H1 (cell line): ENCODE results near the gene EYA2. TPM values are rescaled to one million over a fixed set of nuclear protein-coding genes. Genes with fewer than 3 reads are reported as not detected.

Experiments
- CTCF ChIA-PET: fragments of 300-600 bp; sonication (Branson Sonifier 250); formaldehyde crosslinking; loops from one replicate; lab custom pipeline; 2021; ENCODE audit not compliant: partially characterized antibody; lab: Charles Lee
- POLR2A ChIA-PET: fragments of 300-600 bp; sonication (Branson Sonifier 250); formaldehyde crosslinking; loops from one replicate; lab custom pipeline; 2021; ENCODE audit warnings: inconsistent platforms; ENCODE audit not compliant: partially characterized antibody; lab: Charles Lee
- DNase-seq, 2 experiments: peaks; one replicate each; pipeline versions ENCODE4 v3.0.0 to v3.0.0-alpha.2; 2010 to 2022; ENCODE audit warnings: low spot score in 2 of 2, low read depth in 1 of 2, mixed read lengths in 1 of 2
- FAIRE-seq: peaks from 2 replicates; lab custom pipeline; 2011; peaks lifted over from hg19 to GRCh38; lab: Jason Lieb, UNC
- H2AFZ ChIP-seq: 2 replicates; pipeline ENCODE4 v1.8.1; 2012; ENCODE audit warnings: low read length, inconsistent platforms
- H2AK5ac ChIP-seq: 2 replicates; pipeline ENCODE4 v1.6.1; 2013; ENCODE audit warnings: low read depth, low read length
- H2BK120ac ChIP-seq: replicated peaks from 2 replicates; pipeline ENCODE3; 2013; ENCODE audit warnings: low read depth, low read length, inconsistent platforms
- H2BK12ac ChIP-seq: 2 replicates; pipeline ENCODE4 v1.6.1; 2013; ENCODE audit warnings: low read depth, low read length
- H2BK15ac ChIP-seq: 2 replicates; pipeline ENCODE4 v1.6.1; 2013; ENCODE audit warnings: low read length
- H2BK20ac ChIP-seq: 2 replicates; pipeline ENCODE4 v1.6.1; 2013; ENCODE audit warnings: low read length
- H2BK5ac ChIP-seq: 2 replicates; pipeline ENCODE4 v1.6.1; 2013; ENCODE audit warnings: low read depth, low read length
- H3K14ac ChIP-seq: 2 replicates; pipeline ENCODE4 v1.6.1; 2013; ENCODE audit warnings: inconsistent platforms; ENCODE audit not compliant: insufficient read length
- H3K18ac ChIP-seq: 2 replicates; pipeline ENCODE4 v1.6.1; 2013; ENCODE audit warnings: low read length; ENCODE audit errors: extremely low read depth
- H3K23ac ChIP-seq: 2 replicates; pipeline ENCODE4 v1.6.1; 2013; ENCODE audit warnings: inconsistent platforms; ENCODE audit not compliant: insufficient read length
- H3K23me2 ChIP-seq: 2 replicates; pipeline ENCODE4 v1.6.1; 2013; ENCODE audit warnings: low read depth, low read length
- H3K27ac ChIP-seq: 2 replicates; pipeline ENCODE4 v1.6.1; 2011; ENCODE audit warnings: low read depth, low read length, inconsistent platforms
- H3K27me3 ChIP-seq, 4 experiments: replicated peaks in 1 of 4; 1 replicate in 1 of 4; 2 replicates in 3 of 4; pipeline versions ENCODE4 v1.6.1 to v1.8.1; 2011 to 2013; ENCODE audit warnings: low read length in 3 of 4, mild to moderate bottlenecking in 3 of 4, inconsistent platforms in 2 of 4, mixed read lengths in 2 of 4, moderate library complexity in 1 of 4; ENCODE audit not compliant: control insufficient read depth in 3 of 4, insufficient read depth in 3 of 4; ENCODE audit errors: extremely low read depth in 1 of 4
- H3K36me3 ChIP-seq, 4 experiments: 2 replicates each; pipeline versions ENCODE4 v1.6.1 to v1.8.1; 2011 to 2013; ENCODE audit warnings: mild to moderate bottlenecking in 4 of 4, low read length in 3 of 4, moderate library complexity in 2 of 4, control low read depth in 1 of 4, inconsistent platforms in 1 of 4; ENCODE audit not compliant: insufficient read depth in 4 of 4, control insufficient read depth in 2 of 4
- H3K4ac ChIP-seq: replicated peaks from 2 replicates; pipeline ENCODE3; 2013; ENCODE audit warnings: low read length, low read depth, mixed read lengths, inconsistent platforms; ENCODE audit not compliant: insufficient read length
- H3K4me1 ChIP-seq, 4 experiments: replicated peaks in 1 of 4; 1 replicate in 1 of 4; 2 replicates in 3 of 4; pipeline versions ENCODE4 v1.6.1 to v1.8.1; 2011 to 2013; ENCODE audit warnings: low read length in 3 of 4, inconsistent platforms in 2 of 4, mixed read lengths in 1 of 4; ENCODE audit not compliant: insufficient read depth in 4 of 4, control insufficient read depth in 3 of 4
- H3K4me2 ChIP-seq, 2 experiments: 2 replicates each; pipeline versions ENCODE4 v1.6.1 to v1.8.1; 2011 to 2013; ENCODE audit warnings: low read depth in 2 of 2, low read length in 2 of 2, control low read depth in 1 of 2, inconsistent platforms in 1 of 2, mild to moderate bottlenecking in 1 of 2; ENCODE audit not compliant: insufficient read depth in 1 of 2
- H3K4me3 ChIP-seq, 4 experiments: fragments of 200-600, 300-600 bp in 1 of 4; sonication (generic), shearing (Covaris generic), sonication (Bioruptor Twin) in 1 of 4; 2 replicates each; pipeline versions ENCODE4 v1.5.1 to v1.8.1; 2011 to 2016; ENCODE audit warnings: low read length in 4 of 4, low read depth in 3 of 4, control low read depth in 2 of 4, inconsistent platforms in 2 of 4, mild to moderate bottlenecking in 2 of 4, mixed read lengths in 1 of 4, moderate library complexity in 1 of 4; ENCODE audit not compliant: insufficient read depth in 2 of 4; ENCODE audit errors: extremely low read depth in 1 of 4
- H3K56ac ChIP-seq: replicated peaks from 2 replicates; pipeline ENCODE3; 2013; ENCODE audit warnings: low read depth, mild to moderate bottlenecking, mixed read lengths, low read length, inconsistent platforms; ENCODE audit not compliant: insufficient read length
- H3K79me1 ChIP-seq: 2 replicates; pipeline ENCODE4 v1.6.1; 2013; ENCODE audit warnings: low read depth, low read length, control low read depth
- H3K79me2 ChIP-seq, 2 experiments: 2 replicates each; pipeline versions ENCODE4 v1.6.1 to v1.8.1; 2012 to 2013; ENCODE audit warnings: low read length in 2 of 2, mild to moderate bottlenecking in 2 of 2, inconsistent platforms in 1 of 2; ENCODE audit not compliant: insufficient read depth in 2 of 2, control insufficient read depth in 1 of 2
- H3K9ac ChIP-seq, 4 experiments: replicated peaks in 1 of 4; 1 replicate in 1 of 4; 2 replicates in 3 of 4; pipeline versions ENCODE4 v1.6.1 to v1.8.1; 2011 to 2013; ENCODE audit warnings: low read depth in 3 of 4, low read length in 3 of 4, control low read depth in 2 of 4, mild to moderate bottlenecking in 2 of 4, moderate library complexity in 2 of 4, inconsistent platforms in 1 of 4; ENCODE audit errors: extremely low read depth in 1 of 4
- H3K9me3 ChIP-seq, 2 experiments: 2 replicates each; pipeline versions ENCODE4 v1.6.1 to v1.8.1; 2012 to 2013; ENCODE audit warnings: mild to moderate bottlenecking in 2 of 2, moderate library complexity in 2 of 2, control low read depth in 1 of 2, inconsistent platforms in 1 of 2, low read depth in 1 of 2, low read length in 1 of 2, mixed read lengths in 1 of 2; ENCODE audit not compliant: insufficient read depth in 2 of 2
- H4K20me1 ChIP-seq, 2 experiments: replicated peaks in 1 of 2; 2 replicates each; pipeline versions ENCODE3 to v1.8.1; 2011 to 2013; ENCODE audit warnings: inconsistent platforms in 2 of 2, low read length in 2 of 2, mild to moderate bottlenecking in 1 of 2; ENCODE audit not compliant: insufficient read depth in 2 of 2, control insufficient read depth in 1 of 2
- H4K5ac ChIP-seq: 2 replicates; pipeline ENCODE4 v1.6.1; 2013; ENCODE audit warnings: low read length, low read depth, mixed read lengths, inconsistent platforms; ENCODE audit not compliant: insufficient read length
- H4K8ac ChIP-seq: 2 replicates; pipeline ENCODE4 v1.8.0; 2013; ENCODE audit warnings: mild to moderate bottlenecking, moderate library complexity, low read length, inconsistent platforms; ENCODE audit not compliant: insufficient read depth; ENCODE audit errors: extremely low read depth
- H4K91ac ChIP-seq: replicated peaks from 2 replicates; pipeline ENCODE3; 2013; ENCODE audit warnings: low read length, mixed read lengths, inconsistent platforms; ENCODE audit not compliant: insufficient read length
- CREB1 ChIP-seq: IDR thresholded peaks from 2 replicates; pipeline ENCODE4 v1.6.1; 2012; ENCODE audit warnings: inconsistent platforms
- CTBP2 ChIP-seq: IDR thresholded peaks from 2 replicates; pipeline ENCODE4 v1.7.0; 2011; ENCODE audit warnings: borderline replicate concordance, mild to moderate bottlenecking, moderate library complexity, mixed read lengths, low read length; ENCODE audit not compliant: insufficient read depth, insufficient read length
- EGR1 ChIP-seq: IDR thresholded peaks from 2 replicates; pipeline ENCODE4 v1.6.1; 2011; ENCODE audit warnings: low read depth, low read length, borderline replicate concordance
- EP300 ChIP-seq, 2 experiments: IDR thresholded peaks; 1 replicate in 1 of 2; 2 replicates in 1 of 2; pipeline ENCODE4 v1.6.1; 2011 to 2012; ENCODE audit warnings: low read depth in 2 of 2, low read length in 2 of 2, mild to moderate bottlenecking in 2 of 2, borderline replicate concordance in 1 of 2, inconsistent platforms in 1 of 2, moderate library complexity in 1 of 2
- HDAC6 ChIP-seq: IDR thresholded peaks from one replicate; pipeline ENCODE4 v1.7.1; 2012; ENCODE audit warnings: low read depth, mild to moderate bottlenecking, inconsistent platforms, low read length, moderate library complexity
- KDM4A ChIP-seq: IDR thresholded peaks from one replicate; pipeline ENCODE4 v1.7.1; 2012; ENCODE audit warnings: low read depth, mild to moderate bottlenecking, moderate library complexity, low read length, inconsistent platforms; ENCODE audit not compliant: severe bottlenecking
- NANOG ChIP-seq: IDR thresholded peaks from 2 replicates; pipeline ENCODE4 v1.6.1; 2011; ENCODE audit warnings: low read length, low read depth, mild to moderate bottlenecking, inconsistent platforms; ENCODE audit not compliant: insufficient read depth, poor library complexity, severe bottlenecking
- PHF8 ChIP-seq: fragments of 200-600 bp; sonication (generic); conservative IDR thresholded peaks from 2 replicates; pipeline ENCODE4 v1.7.1; 2012; ENCODE audit warnings: low read depth, mild to moderate bottlenecking, inconsistent platforms, low read length, moderate library complexity
- RFX5 ChIP-seq: IDR thresholded peaks from 2 replicates; pipeline ENCODE4 v1.6.1; 2011; ENCODE audit warnings: low read depth, low read length, improper control_type of control experiment, borderline replicate concordance
- SIX5 ChIP-seq: IDR thresholded peaks from 2 replicates; pipeline ENCODE4 v1.6.1; 2011; ENCODE audit warnings: mild to moderate bottlenecking, low read depth, low read length
- TAF1 ChIP-seq: IDR thresholded peaks from 2 replicates; pipeline ENCODE4 v1.6.1; 2011; ENCODE audit warnings: mild to moderate bottlenecking, low read depth, low read length
- TAF7 ChIP-seq: optimal IDR thresholded peaks from 2 replicates; pipeline ENCODE3; 2011; ENCODE audit warnings: low read depth, mild to moderate bottlenecking, inconsistent platforms, low read length, moderate library complexity, borderline replicate concordance
- TEAD4 ChIP-seq: IDR thresholded peaks from 2 replicates; pipeline ENCODE4 v1.6.1; 2012; ENCODE audit warnings: low read depth, low read length, inconsistent platforms, mixed read lengths
- ZNF274 ChIP-seq: IDR thresholded peaks from 2 replicates; pipeline ENCODE4 v1.7.0; 2012; ENCODE audit warnings: low read length, borderline replicate concordance; ENCODE audit errors: extremely low read depth
- polyA plus RNA-seq, 7 experiments: library from polyadenylated mRNA; depleted of rRNA in 3 of 7; stranded (reverse) in 5 of 7; unstranded in 2 of 7; fragments of >200 nt in 5 of 7; fragments of 200-250 nt in 2 of 7; gene quantifications; 1 replicate in 5 of 7; 2 replicates in 1 of 7; 4 replicates in 1 of 7; pipeline versions ENCODE4 v1.2.1 to v1.2.3, GENCODE V29; 2011 to 2013; ENCODE audit warnings: missing spikeins in 2 of 7, mixed read lengths in 2 of 7
- total RNA-seq: library from RNA; stranded (reverse); fragmentation: NEBNext Ultra II Directional; extraction: Animal tissue kit (Norgen Biotek cat#: 25700); gene quantifications from 2 replicates; pipeline ENCODE4 v1.2.1, GENCODE V29; 2021
- TF ChIP-seq, protein P1 (sequence below): IDR thresholded peaks from 2 replicates; pipeline ENCODE4 v1.6.1; 2011; ENCODE audit warnings: low read length, improper control_type of control experiment

EYA2 gene
- total and polyA plus RNA-seq, 2 of the 8 experiments (the other 6 are each of a cell fraction or from before 2014, with no cell fraction given) = 1.6 to 1.7 TPM

DNA sequence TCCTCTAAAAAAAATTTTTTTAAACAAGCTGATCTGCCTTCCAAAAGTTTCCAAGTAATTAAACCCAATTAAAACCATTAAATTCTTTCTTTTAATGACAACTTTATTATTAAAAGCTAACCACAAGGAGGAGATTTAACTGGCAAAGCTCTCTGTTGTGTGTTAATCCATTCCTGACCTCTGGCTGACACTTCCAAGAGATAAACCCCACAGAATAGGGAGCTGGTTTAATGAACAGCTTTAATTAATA lies 230.8 kb downstream of the EYA2 start:
- FAIRE-seq = no peak
- peaks cover 0 to 7% (median 2%) of the 10 kb centered on the region in 4 experiments; a peak in 4 of 7 replicates for H3K4me1 ChIP-seq
- POLR2A ChIA-PET = no interaction called here
- TF ChIP-seq PHF8 (no peak), TAF1 (no peak), NANOG (no peak), TAF7 (no peak), CTBP2 (no peak), TEAD4 (no peak), EGR1 (no peak), ZNF274 (no peak), EP300 (IDR thresholded peaks at IDR 0.05; ENCODE audit: borderline replicate concordance in 1 of 2, low read depth in 2 of 2, low read length in 2 of 2) (no peak), RFX5 (no peak), CREB1 (no peak), HDAC6 (no peak), SIX5 (no peak), KDM4A (no peak)
- TF ChIP-seq, protein P1, sequence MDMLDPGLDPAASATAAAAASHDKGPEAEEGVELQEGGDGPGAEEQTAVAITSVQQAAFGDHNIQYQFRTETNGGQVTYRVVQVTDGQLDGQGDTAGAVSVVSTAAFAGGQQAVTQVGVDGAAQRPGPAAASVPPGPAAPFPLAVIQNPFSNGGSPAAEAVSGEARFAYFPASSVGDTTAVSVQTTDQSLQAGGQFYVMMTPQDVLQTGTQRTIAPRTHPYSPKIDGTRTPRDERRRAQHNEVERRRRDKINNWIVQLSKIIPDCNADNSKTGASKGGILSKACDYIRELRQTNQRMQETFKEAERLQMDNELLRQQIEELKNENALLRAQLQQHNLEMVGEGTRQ = no peak

More for the DNA sequence above, 230.8 kb downstream of the EYA2 start:
- H3K23me2 ChIP-seq = no peaks in the 10 kb centered on the region
- no peak overlapping the region for H4K91ac ChIP-seq
- H3K4ac ChIP-seq = no peak overlapping the region
- no peaks in the 10 kb centered on the region for H3K27me3 ChIP-seq
- no peaks in the 10 kb centered on the region for H3K79me1 ChIP-seq
- H3K9ac ChIP-seq = no peak overlapping the region
- no peak overlapping the region for H2BK15ac ChIP-seq
- no peak overlapping the region for H3K4me3 ChIP-seq
- no peak overlapping the region for H3K23ac ChIP-seq
- H2BK12ac ChIP-seq = no peak overlapping the region
- no peak for DNase-seq
- H4K8ac ChIP-seq = no peak overlapping the region
- H4K5ac ChIP-seq = no peak overlapping the region
- no peak overlapping the region for H2BK20ac ChIP-seq
- no peaks in the 10 kb centered on the region for H4K20me1 ChIP-seq
- no peaks in the 10 kb centered on the region for H3K9me3 ChIP-seq
- no peak overlapping the region for H3K14ac ChIP-seq
- no peak overlapping the region for H2BK120ac ChIP-seq
- no peaks in the 10 kb centered on the region for H3K79me2 ChIP-seq
- H2BK5ac ChIP-seq = no peak overlapping the region
- H3K18ac ChIP-seq = no peak overlapping the region
- no peak overlapping the region for H3K4me2 ChIP-seq
- CTCF ChIA-PET = interaction anchor here (0.7 to 0.9 kb wide), 2 partner anchors 8 to 370 kb away, joined by 3 read pairs; no protein-coding TSS in a partner anchor
- H3K56ac ChIP-seq = no peak overlapping the region
- H2AK5ac ChIP-seq = no peak overlapping the region
- no peak overlapping the region for H3K27ac ChIP-seq
- H2AFZ ChIP-seq = no peak overlapping the region
- H3K36me3 ChIP-seq = no peaks in the 10 kb centered on the region
